ENCODE results near the gene ASTL.

Gene ASTL

GRCh38 chr2:96153991-96154431 lies 15.7 kb upstream of the ASTL start:
- DNase-seq (ENCODE audit: low spot score) (peak; percentile 45), ATAC-seq (ENCODE audit: low read depth) (no peak)
- Histone ChIP-seq H3K9me3 (ENCODE audit: severe bottlenecking) (no peaks in the 10 kb centered on the region), H3K27ac (ENCODE audit: poor library complexity, severe bottlenecking) (no peak overlapping the region), H3K27me3 (ENCODE audit: insufficient read depth, poor library complexity, severe bottlenecking) (no peaks in the 10 kb centered on the region), H3K36me3 (ENCODE audit: low read depth) (no peaks in the 10 kb centered on the region), H3K4me3 (ENCODE audit: severe bottlenecking) (no peak overlapping the region), H3K4me1 (ENCODE audit: insufficient read depth, poor library complexity, severe bottlenecking) (no peaks in the 10 kb centered on the region)
- TF ChIP-seq CTCF (IDR thresholded peaks at IDR 0.05; ENCODE audit: poor library complexity, severe bottlenecking), result no peak

- no peak for TF ChIP-seq CTCF (IDR thresholded peaks at IDR 0.05; ENCODE audit: poor library complexity, severe bottlenecking)
- Histone ChIP-seq H3K4me3 (ENCODE audit: severe bottlenecking) (no peak overlapping the region), H3K27me3 (ENCODE audit: insufficient read depth, poor library complexity, severe bottlenecking) (no peaks in the 10 kb centered on the region), H3K4me1 (ENCODE audit: insufficient read depth, poor library complexity, severe bottlenecking) (no peaks in the 10 kb centered on the region), H3K27ac (ENCODE audit: poor library complexity, severe bottlenecking) (no peak overlapping the region), H3K36me3 (ENCODE audit: low read depth) (no peaks in the 10 kb centered on the region), H3K9me3 (ENCODE audit: severe bottlenecking) (no peaks in the 10 kb centered on the region)
- peak; percentile 42 for DNase-seq (ENCODE audit: low spot score)
- no peak for ATAC-seq (ENCODE audit: low read depth)
Measured at GRCh38 chr2:96153291-96153713, 15.0 kb upstream of the ASTL start.

- TF ChIP-seq CTCF (IDR thresholded peaks at IDR 0.05; ENCODE audit: poor library complexity, severe bottlenecking), result no peak
- no peaks in the 10 kb centered on the region for H3K4me1 ChIP-seq (ENCODE audit: insufficient read depth, poor library complexity, severe bottlenecking)
- no peak overlapping the region for H3K4me3 ChIP-seq (ENCODE audit: severe bottlenecking)
- no peak for ATAC-seq (ENCODE audit: low read depth)
- H3K9me3 ChIP-seq (ENCODE audit: severe bottlenecking), result no peaks in the 10 kb centered on the region
- no peak overlapping the region for H3K27ac ChIP-seq (ENCODE audit: poor library complexity, severe bottlenecking)
- DNase-seq (ENCODE audit: low spot score), result peak; percentile 29
- no peaks in the 10 kb centered on the region for H3K36me3 ChIP-seq (ENCODE audit: low read depth)
- H3K27me3 ChIP-seq (ENCODE audit: insufficient read depth, poor library complexity, severe bottlenecking), result no peaks in the 10 kb centered on the region
Measured at GRCh38 chr2:96152304-96153161, 14.2 kb upstream of the ASTL start.

- Histone ChIP-seq H3K4me3 (ENCODE audit: severe bottlenecking) (no peak overlapping the region), H3K36me3 (ENCODE audit: low read depth) (no peaks in the 10 kb centered on the region), H3K27me3 (ENCODE audit: insufficient read depth, poor library complexity, severe bottlenecking) (no peaks in the 10 kb centered on the region), H3K4me1 (ENCODE audit: insufficient read depth, poor library complexity, severe bottlenecking) (no peaks in the 10 kb centered on the region), H3K27ac (ENCODE audit: poor library complexity, severe bottlenecking) (no peak overlapping the region), H3K9me3 (ENCODE audit: severe bottlenecking) (no peaks in the 10 kb centered on the region)
- DNase-seq (ENCODE audit: low spot score) (no peak), ATAC-seq (ENCODE audit: low read depth) (no peak)
- TF ChIP-seq CTCF (IDR thresholded peaks at IDR 0.05; ENCODE audit: poor library complexity, severe bottlenecking), result no peak
Measured at GRCh38 chr2:96151595-96152303, 13.4 kb upstream of the ASTL start.

Data from RWPE2 (cell line).